Thoracic aorta (tissue), 2 donors: ENCODE data around the gene CANT1. TPM values are rescaled to one million over a fixed set of nuclear protein-coding genes. Genes with fewer than 3 reads are reported as not detected.
"Not testable (repeated sequence)": the region's sequence is repeated elsewhere in the genome, so short reads cannot be mapped to it uniquely, and the experiment has no call there.

Source experiments
- ATAC-seq: fragments of 150-250 bp; one replicate; pipeline ENCODE4 v1.8.0; 2017; ENCODE audit warnings: low read depth; ENCODE audit not compliant: insufficient number of reproducible peaks, low FRiP score
- DNase-seq: peaks from one replicate; pipeline ENCODE4 v3.0.0-alpha.2; 2020; ENCODE audit warnings: low spot score
- H3K27ac ChIP-seq, 2 donors: fragments of 200-600 bp; sonication (generic); 1 replicate in 1 of 2; 2 replicates in 1 of 2; pipeline ENCODE4 v1.5.1; 2016; ENCODE audit warnings: mild to moderate bottlenecking in 2 of 2, moderate library complexity in 2 of 2
- H3K27me3 ChIP-seq: fragments of 200-600 bp; sonication (generic); replicated peaks from 2 replicates; pipeline ENCODE4 v1.6.0; 2016; ENCODE audit warnings: mild to moderate bottlenecking; ENCODE audit not compliant: insufficient read depth
- H3K36me3 ChIP-seq: fragments of 200-600 bp; sonication (generic); one replicate; pipeline ENCODE4 v1.5.1; 2016
- H3K4me1 ChIP-seq, 2 donors: fragments of 200-600 bp; sonication (generic); 1 replicate in 1 of 2; 2 replicates in 1 of 2; pipeline versions ENCODE4 v1.5.1 to v1.6.0; 2016; ENCODE audit warnings: low read depth in 2 of 2, mild to moderate bottlenecking in 1 of 2; ENCODE audit not compliant: control insufficient read depth in 1 of 2
- H3K4me3 ChIP-seq: fragments of 200-600 bp; sonication (generic); 2 replicates; pipeline ENCODE4 v1.5.1; 2016; ENCODE audit warnings: mild to moderate bottlenecking
- H3K9me3 ChIP-seq: fragments of 200-600 bp; sonication (generic); 2 replicates; pipeline ENCODE4 v1.5.1; 2016
- CTCF ChIP-seq: fragments of 200-600 bp; sonication (generic); IDR thresholded peaks from one replicate; pipeline ENCODE4 v1.5.1; 2019; ENCODE audit warnings: antibody characterized with exemption
- total RNA-seq, 2 donors: library from RNA; depleted of rRNA; stranded (reverse); fragments of >200 nt; gene quantifications; one replicate each; pipeline versions ENCODE4 v1.1.0 to v1.2.3, GENCODE V29; 2016

CANT1 gene
- total RNA-seq, 2 donors from 2014 or later: 21.4 to 41.0 TPM

DNA sequence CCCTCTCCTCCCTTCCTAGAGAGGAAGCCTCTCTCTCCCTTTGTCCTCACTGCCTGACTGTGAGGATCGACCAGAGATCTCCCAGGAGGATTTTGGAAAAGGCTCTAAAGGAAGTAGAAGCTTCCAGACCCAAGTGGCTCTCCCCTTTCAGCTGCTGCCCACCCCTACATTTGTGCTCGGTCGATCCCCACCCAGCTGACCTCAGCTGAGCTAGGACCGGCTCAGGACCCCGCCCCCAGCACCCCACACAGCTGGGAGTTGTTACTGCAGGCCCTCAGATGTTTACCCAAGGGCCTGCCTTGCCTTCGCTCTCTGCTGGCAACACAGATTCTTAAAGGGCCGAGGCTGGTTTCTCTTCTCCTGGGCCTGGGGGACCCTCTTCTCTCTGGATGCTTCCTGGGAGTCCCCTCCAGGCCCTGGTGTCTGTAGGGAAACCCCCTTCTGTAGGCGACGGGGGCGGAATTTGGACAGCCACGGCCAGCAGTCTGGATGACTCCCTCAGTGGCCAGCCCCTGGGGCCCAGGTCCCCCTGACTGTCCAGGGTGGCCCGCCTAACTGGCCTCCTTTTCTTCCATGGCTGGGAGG lies 57.5 kb downstream of the CANT1 start:
- H3K4me3 ChIP-seq: no peak overlapping the region
- no peak for TF ChIP-seq CTCF

GRCh38 chr17:78950870-78951269 lies 58.7 kb downstream of the CANT1 start:
- Histone ChIP-seq H3K9me3 (peaks cover 6% of the 10 kb centered on the region), H3K4me1 (no peaks in the 10 kb centered on the region), H3K4me3 (no peak overlapping the region), H3K27ac (no peak overlapping the region), H3K36me3 (no peaks in the 10 kb centered on the region), H3K27me3 (no peaks in the 10 kb centered on the region)
- DNase-seq (no peak), ATAC-seq (no peak)
- TF ChIP-seq CTCF: no peak

More for the DNA sequence above, 57.5 kb downstream of the CANT1 start:
- Histone ChIP-seq H3K27me3 (no peaks in the 10 kb centered on the region), H3K4me1 (no peaks in the 10 kb centered on the region), H3K36me3 (no peaks in the 10 kb centered on the region), H3K27ac (no peak overlapping the region), H3K9me3 (peaks cover 6% of the 10 kb centered on the region)
- ATAC-seq: no peak
- no peak for DNase-seq

DNA sequence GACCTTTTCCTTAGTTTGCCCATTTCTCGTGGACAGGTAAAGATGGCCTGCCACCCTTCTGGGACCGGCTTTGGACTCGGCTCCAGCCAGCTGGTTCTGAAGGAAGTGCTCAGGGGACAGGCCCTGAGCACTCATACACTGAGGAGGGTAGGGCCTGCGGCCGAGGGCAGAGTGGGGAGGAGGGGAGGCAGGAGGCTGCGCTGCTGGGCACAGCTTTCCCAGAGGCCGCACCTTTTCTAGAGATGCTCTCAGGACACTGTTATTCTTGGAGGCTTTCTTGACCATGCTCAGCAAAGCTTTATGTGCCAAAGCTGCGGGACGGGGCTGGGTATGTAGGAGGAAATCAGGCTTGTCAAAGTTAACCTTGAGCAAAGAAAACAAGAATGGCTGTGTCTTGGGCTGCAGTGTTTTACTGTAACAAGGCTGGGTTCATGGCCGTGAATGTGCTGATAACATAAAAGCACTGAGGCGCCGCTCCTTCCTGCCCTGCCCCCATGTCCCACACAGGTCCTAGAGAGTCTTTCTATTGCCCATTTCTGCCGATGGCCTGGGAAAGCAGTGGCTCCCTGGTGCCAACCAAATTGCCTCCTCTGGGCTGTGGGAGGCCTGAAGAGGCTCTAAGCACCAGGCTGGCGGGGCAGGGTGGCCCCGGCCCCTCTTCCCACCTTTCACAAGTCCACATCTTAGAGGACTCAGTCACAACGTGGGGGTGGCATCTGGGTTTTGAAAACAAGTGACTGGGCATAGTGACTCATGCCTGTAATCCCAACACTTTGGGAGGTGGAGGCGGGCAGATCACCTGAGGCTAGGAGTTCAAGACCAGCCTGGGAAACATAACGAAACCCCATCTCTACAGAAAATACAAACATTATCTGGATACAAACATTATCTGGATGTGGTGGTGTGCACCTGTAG lies 62.1 kb downstream of the CANT1 start:
- no peak overlapping the region for H3K27ac ChIP-seq
- H3K36me3 ChIP-seq: no peaks in the 10 kb centered on the region
- H3K4me3 ChIP-seq: no peak overlapping the region
- ATAC-seq (no peak), DNase-seq (no peak)
- no peak for TF ChIP-seq CTCF
- H3K27me3 ChIP-seq: no peaks in the 10 kb centered on the region
- H3K9me3 ChIP-seq: peaks cover 6% of the 10 kb centered on the region
- H3K4me1 ChIP-seq: no peaks in the 10 kb centered on the region

GRCh38 chr17:78946631-78947030 lies 62.9 kb downstream of the CANT1 start:
- H3K4me3 ChIP-seq: no peak overlapping the region
- H3K36me3 ChIP-seq: no peaks in the 10 kb centered on the region
- no peaks in the 10 kb centered on the region for H3K27me3 ChIP-seq
- H3K9me3 ChIP-seq: peaks cover 6% of the 10 kb centered on the region
- no peak overlapping the region for H3K27ac ChIP-seq
- DNase-seq (no peak), ATAC-seq (no peak)
- no peaks in the 10 kb centered on the region for H3K4me1 ChIP-seq
- TF ChIP-seq CTCF: no peak

DNA sequence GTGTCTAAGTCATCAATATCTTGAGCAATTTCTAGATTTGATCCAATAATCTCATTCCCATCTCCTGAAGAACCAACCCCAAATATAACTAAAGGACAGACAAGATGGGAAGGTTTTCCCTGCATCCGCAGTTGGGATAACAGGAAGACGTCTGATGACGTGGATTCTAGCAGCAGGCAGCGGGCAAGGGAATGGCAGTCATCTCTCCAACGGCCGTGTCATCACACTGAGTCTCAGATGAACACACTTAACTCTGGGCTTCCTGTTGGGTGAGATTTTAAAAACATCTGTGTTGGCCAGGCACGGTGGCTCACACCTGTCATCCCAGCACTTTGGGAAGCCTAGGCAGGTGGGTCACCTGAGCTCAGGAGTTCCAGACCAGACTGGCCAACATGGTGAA lies 63.4 kb downstream of the CANT1 start:
- no peaks in the 10 kb centered on the region for H3K4me1 ChIP-seq
- ATAC-seq: no peak
- no peaks in the 10 kb centered on the region for H3K27me3 ChIP-seq
- no peak overlapping the region for H3K4me3 ChIP-seq
- peaks cover 6% of the 10 kb centered on the region for H3K9me3 ChIP-seq
- H3K36me3 ChIP-seq: no peaks in the 10 kb centered on the region
- no peak for DNase-seq
- H3K27ac ChIP-seq: no peak overlapping the region
- no peak for TF ChIP-seq CTCF

DNA sequence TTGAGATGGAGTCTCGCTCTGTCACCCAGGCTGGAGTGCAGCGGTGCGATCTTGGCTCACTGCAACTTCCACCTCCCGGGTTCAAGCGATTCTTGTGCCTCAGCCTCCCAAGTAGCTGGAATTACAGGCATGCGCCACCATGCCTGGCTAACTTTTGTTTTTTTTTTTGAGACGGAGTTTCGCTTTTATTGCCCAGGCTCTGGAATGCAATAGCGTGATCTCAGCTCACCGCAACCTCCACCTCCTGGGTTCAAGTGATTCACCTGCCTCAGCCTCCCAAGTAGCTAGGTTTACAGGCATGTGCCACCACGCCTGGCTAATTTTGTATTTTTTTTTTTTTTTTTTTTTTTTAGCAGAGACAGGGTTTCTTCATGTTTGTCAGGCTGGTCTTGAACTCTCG lies 64.1 kb downstream of the CANT1 start:
- ATAC-seq, DNase-seq, H3K9me3 ChIP-seq, H3K4me1 ChIP-seq, H3K36me3 ChIP-seq, H3K27ac ChIP-seq, H3K27me3 ChIP-seq, H3K4me3 ChIP-seq: not testable (repeated sequence)
